Measurements from ENCODE around the gene LRCH4.
A peak's percentile ranks its signal among the peaks of the same experiment; 100 is the strongest.
"Not testable (repeated sequence)": the region's sequence is repeated elsewhere in the genome, so short reads cannot be mapped to it uniquely, and the experiment has no call there.

Gene LRCH4

DNA sequence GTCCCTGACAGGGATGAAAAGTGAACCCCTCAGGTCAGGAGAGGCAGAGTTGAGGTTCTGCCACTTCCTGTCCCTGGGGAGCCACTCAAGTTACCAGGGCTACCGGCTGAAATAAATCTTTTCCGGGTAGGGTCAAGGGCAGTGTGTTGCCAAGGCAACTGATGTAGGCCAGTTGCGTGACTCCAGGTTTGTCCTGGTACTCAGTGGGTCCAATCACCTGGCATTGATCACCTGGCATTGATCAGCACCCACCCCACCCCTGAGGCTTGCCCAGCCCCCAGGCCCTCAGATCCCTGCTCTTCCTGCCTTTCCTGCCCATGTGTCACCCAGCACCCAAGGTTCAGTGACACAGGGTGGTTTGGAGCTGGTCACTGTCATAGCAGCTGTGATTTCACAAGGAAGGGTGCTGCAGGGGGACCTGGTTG is 18.2 kb downstream of the LRCH4 start:
- DNase-seq (ENCODE audit: low read depth, low spot score) = no peak

- DNase-seq (ENCODE audit: low read depth, low spot score) = peak; percentile 40
Observed at GRCh38 chr7:100567031-100567730, 18.7 kb downstream of the LRCH4 start.

DNA sequence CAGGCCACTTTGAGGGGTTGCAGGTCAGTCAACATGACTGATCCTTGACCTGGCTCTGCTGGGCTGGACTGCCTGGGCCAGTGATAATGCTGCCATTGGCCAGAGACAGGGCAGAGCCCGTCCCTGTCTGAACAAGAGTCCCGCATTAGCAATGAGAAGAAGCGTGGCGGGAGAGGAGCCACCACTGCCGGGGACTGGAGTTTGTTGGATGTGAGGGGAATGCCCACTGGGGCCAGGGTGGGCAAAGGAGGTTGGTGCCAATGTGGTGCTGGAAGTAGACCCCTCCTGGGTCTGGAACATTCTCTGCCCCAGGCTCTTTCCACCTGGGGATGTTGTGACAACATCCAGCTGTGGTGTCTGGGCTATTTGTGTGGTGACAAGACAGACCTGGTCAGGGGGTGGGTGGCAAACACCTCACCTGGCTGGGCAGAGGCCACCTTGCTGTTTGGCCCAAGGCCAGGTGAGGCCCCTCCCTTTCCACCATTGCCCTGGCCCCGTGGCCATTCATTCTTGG is 19.9 kb downstream of the LRCH4 start:
- no peak for DNase-seq (ENCODE audit: low read depth, low spot score)

DNA sequence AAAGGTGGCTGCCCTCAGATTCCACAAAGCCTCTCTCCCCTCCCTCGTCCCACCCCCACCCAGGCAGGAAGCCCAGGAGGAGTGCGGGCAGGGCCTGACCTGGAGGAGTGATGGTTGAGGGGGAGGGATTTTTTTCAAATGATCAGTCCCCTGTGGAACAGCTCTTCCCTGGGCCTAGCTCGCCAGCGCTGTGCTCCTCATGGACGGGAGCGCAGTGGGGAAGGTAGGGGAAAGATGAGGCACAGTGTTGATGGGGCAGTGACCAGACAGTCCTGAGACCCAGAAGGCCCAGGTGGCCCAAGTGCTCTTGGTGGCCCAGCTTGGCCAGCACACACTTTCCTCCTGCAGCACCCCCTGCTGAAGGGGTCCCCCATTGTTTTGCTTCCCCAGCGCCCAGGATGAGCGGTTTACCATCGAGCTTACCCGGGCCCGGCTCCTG is 20.8 kb downstream of the LRCH4 start:
- no peak for DNase-seq (ENCODE audit: low read depth, low spot score)

GRCh38 chr7:100564405-100564804 is 21.5 kb downstream of the LRCH4 start:
- DNase-seq (ENCODE audit: low read depth, low spot score) = not testable (repeated sequence)

- peak; percentile 78 for DNase-seq (ENCODE audit: low read depth, low spot score)
Observed at GRCh38 chr7:100563809-100564400, 22.0 kb downstream of the LRCH4 start.

- DNase-seq (ENCODE audit: low read depth, low spot score) = no peak
Observed at GRCh38 chr7:100563100-100563564, 22.8 kb downstream of the LRCH4 start.

- DNase-seq (ENCODE audit: low read depth, low spot score) = no peak
Observed at GRCh38 chr7:100562195-100563099, 23.5 kb downstream of the LRCH4 start.

DNA sequence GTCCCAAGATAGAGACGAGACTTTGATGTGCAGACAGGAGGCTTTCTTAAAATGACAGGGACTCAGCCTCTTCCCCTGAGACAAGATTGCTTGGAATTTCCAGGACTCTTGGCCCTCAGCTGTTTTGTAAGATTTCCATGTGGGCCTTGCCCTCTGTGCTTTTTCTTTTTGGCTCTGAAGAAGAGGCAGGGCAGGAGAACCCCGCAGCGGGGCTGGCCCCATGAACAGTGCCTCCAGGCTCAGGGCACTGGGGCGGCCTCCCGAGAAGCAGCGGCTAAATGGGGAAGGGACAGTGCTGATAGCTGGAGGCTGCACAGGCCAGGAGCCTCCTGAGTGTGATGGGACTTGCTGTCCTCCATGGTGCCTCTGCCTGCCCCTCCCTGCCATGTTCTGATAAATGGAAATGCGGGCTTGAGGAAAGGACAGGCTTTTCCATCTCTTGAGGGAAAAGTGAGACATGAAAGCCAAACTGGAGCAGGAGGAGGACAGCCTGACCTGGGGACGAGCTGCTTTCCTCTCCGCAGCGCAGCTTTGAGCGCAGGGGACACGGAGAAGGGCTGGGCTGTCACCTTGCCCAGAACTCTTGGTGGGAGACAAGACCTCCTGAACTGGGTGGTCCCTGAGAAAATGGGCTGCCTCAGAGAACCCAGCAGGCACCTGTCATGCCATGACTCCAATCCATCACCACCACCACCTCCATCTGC is 24.3 kb downstream of the LRCH4 start:
- DNase-seq (ENCODE audit: low read depth, low spot score) = no peak

GRCh38 chr7:100559127-100559526 is 26.8 kb downstream of the LRCH4 start:
- no peak for DNase-seq (ENCODE audit: low read depth, low spot score)

DNA sequence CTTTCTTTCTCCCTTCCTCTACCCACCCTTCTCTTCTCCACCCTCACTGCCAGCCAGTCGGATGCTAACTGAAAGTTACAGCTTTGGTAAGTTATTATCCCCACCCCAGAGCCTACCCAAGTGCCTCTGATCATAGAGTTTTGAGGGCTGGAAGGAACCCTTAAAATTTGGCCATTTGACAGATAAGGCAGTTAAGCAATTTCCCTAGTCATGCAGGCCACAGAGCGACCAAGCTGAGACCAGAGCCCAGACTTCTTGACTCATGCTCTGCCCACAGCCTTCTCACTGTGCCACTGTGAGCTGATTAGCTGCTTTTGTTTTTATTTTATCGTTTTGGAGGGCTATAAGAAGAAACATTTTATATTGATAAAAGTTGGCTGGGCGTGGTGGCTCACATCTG is 29.4 kb downstream of the LRCH4 start:
- peak; percentile 61 for DNase-seq (ENCODE audit: low read depth, low spot score)

DNA sequence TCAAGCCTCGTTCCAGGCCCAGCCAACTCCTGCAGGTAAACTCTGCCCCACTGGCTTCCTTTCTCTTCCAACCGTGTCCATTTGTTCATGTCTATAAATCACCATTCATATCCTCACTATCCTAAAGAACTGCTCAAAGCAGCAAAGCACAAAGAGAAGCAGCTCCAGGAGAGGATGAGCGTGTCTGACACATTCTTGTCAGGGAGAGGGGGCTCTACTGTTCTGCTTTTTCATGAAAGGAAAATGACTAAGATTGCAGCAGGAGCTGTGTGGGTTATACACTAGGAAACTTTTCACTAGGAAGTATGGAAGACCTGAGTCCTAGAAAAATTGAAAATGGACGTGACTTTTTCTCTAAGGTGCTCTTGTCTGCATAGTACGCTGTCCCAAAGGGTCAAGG is 30.2 kb downstream of the LRCH4 start:
- DNase-seq (ENCODE audit: low read depth, low spot score) = no peak

DNA sequence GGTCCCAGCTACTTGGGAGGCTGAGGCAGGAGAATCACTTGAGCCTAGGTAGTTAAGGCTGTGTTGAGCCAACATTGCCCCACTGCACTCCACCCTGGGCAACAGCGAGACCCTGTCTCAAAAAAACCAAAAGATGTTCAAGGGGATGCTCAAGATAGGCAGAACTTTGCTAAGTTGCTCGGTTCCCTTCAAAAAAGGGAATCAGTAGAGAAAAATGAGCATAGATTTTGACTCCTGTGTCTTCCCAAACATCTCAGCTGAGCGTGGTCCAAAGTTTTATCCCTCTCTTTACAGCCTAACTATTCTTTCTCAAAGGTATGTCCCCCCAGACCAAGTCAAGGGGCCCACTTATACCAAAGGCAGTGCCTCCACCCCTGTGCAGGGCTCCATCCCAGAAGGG is 32.9 kb downstream of the LRCH4 start:
- DNase-seq (ENCODE audit: low read depth, low spot score) = no peak

- no peak for DNase-seq (ENCODE audit: low read depth, low spot score)
Observed at GRCh38 chr7:100552532-100552931, 33.4 kb downstream of the LRCH4 start.

- not testable (repeated sequence) for DNase-seq (ENCODE audit: low read depth, low spot score)
Observed at GRCh38 chr7:100548446-100548845, 37.5 kb downstream of the LRCH4 start.

GRCh38 chr7:100547872-100548271 is 38.1 kb downstream of the LRCH4 start:
- peak; percentile 46 for DNase-seq (ENCODE audit: low read depth, low spot score)

- peak; percentile 20 for DNase-seq (ENCODE audit: low read depth, low spot score)
Observed at GRCh38 chr7:100546926-100547800, 38.8 kb downstream of the LRCH4 start.

- no peak for DNase-seq (ENCODE audit: low read depth, low spot score)
Observed at GRCh38 chr7:100546129-100546925, 39.6 kb downstream of the LRCH4 start.

DNA sequence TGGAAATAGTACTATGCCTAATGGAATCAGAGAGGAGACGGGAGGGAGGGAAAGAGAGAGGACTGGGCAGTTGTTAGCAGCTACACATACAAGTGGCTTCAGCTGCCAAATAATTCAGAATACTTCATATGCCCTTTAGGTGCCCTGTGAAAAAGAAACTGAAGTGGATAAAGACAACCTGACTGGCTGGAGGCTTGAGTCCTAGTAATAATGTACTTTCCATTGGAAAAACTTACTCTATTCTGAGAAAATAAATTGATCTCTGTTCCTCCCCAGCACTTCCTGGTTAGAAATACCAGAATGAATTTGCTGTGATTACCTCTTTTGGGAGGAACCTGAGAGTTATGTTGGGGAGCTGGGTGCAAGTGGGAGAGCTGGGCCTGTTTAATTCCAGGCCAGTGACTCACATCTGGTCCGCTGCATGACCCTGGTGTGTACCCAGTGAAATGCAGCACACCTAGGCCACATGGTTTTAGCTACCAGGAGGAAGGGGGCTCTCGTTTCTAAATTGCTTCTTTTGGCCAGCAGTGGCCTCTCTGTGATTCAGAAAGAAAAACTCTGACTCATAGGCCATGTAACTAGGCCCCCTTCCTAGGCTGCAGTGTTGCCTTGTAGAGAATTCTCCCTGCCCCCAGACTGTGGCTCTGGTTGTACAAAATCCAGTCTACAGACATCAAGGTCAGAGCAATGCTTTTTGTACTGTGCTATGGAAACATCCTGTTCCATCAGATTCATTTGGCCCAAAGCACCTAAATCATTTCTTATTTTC is 40.4 kb downstream of the LRCH4 start:
- DNase-seq (ENCODE audit: low read depth, low spot score) = peak; percentile 89
